Chondrocyte (in vitro differentiated cells): Measurements from ENCODE around the gene FAM107A. TPM values are rescaled to one million over a fixed set of nuclear protein-coding genes. Genes with fewer than 3 reads are reported as not detected.
"Not testable (repeated sequence)": the region's sequence is repeated elsewhere in the genome, so short reads cannot be mapped to it uniquely, and the experiment has no call there.

Experiments
- DNase-seq: peaks from one replicate; pipeline ENCODE4 v3.0.0; 2021; ENCODE audit warnings: mixed read lengths, low spot score
- H3K27ac Mint-ChIP-seq: one replicate; pipeline ENCODE4 v1.8.0; 2021; ENCODE audit warnings: mild to moderate bottlenecking, moderate library complexity, mixed read lengths; ENCODE audit not compliant: unreplicated experiment
- H3K27me3 Mint-ChIP-seq: 2 replicates; pipeline ENCODE4 v1.8.0; 2021; ENCODE audit warnings: low read depth, mixed read lengths
- H3K36me3 Mint-ChIP-seq: 2 replicates; pipeline ENCODE4 v1.8.0; 2021; ENCODE audit warnings: low read depth, mixed read lengths
- H3K4me1 Mint-ChIP-seq: 2 replicates; pipeline ENCODE4 v1.8.0; 2021; ENCODE audit warnings: low read depth, mild to moderate bottlenecking, mixed read lengths
- H3K4me3 Mint-ChIP-seq: one replicate; pipeline ENCODE4 v1.8.0; 2021; ENCODE audit warnings: mild to moderate bottlenecking, moderate library complexity, mixed read lengths; ENCODE audit not compliant: unreplicated experiment
- H3K9me3 Mint-ChIP-seq: 2 replicates; pipeline ENCODE4 v1.8.0; 2021; ENCODE audit warnings: low read depth, mixed read lengths
- CTCF ChIP-seq: fragments of 200-600 bp; sonication (generic); IDR thresholded peaks from 2 replicates; pipeline ENCODE4 v1.5.0; 2021; ENCODE audit warnings: antibody characterized with exemption, mild to moderate bottlenecking, moderate library complexity
- total RNA-seq: library from RNA; stranded (reverse); gene quantifications from 3 replicates; pipeline ENCODE4 v1.2.1, GENCODE V29; 2021

Gene FAM107A
- total RNA-seq, 1 donor from 2014 or later, result not detected

GRCh38 chr3:58531956-58532355 lies 45.2 kb downstream of the FAM107A start:
- no peak overlapping the region for H3K4me3 Mint-ChIP-seq
- H3K4me1 Mint-ChIP-seq, result peaks cover 28% of the 10 kb centered on the region
- no peak for DNase-seq
- H3K36me3 Mint-ChIP-seq, result no peaks in the 10 kb centered on the region
- H3K27me3 Mint-ChIP-seq, result no peaks in the 10 kb centered on the region
- no peak for TF ChIP-seq CTCF
- no peaks in the 10 kb centered on the region for H3K9me3 Mint-ChIP-seq
- H3K27ac Mint-ChIP-seq, result no peak overlapping the region

GRCh38 chr3:58531555-58531954 lies 45.6 kb downstream of the FAM107A start:
- no peaks in the 10 kb centered on the region for H3K27me3 Mint-ChIP-seq
- peaks cover 32% of the 10 kb centered on the region for H3K4me1 Mint-ChIP-seq
- H3K27ac Mint-ChIP-seq, result no peak overlapping the region
- DNase-seq, result no peak
- H3K4me3 Mint-ChIP-seq, result no peak overlapping the region
- H3K36me3 Mint-ChIP-seq, result peaks cover 2% of the 10 kb centered on the region
- no peaks in the 10 kb centered on the region for H3K9me3 Mint-ChIP-seq
- TF ChIP-seq CTCF, result no peak

GRCh38 chr3:58530354-58530865 lies 46.8 kb downstream of the FAM107A start:
- no peak overlapping the region for H3K4me3 Mint-ChIP-seq
- H3K27me3 Mint-ChIP-seq, result no peaks in the 10 kb centered on the region
- H3K36me3 Mint-ChIP-seq, result peaks cover 2% of the 10 kb centered on the region
- no peak for TF ChIP-seq CTCF
- peaks cover 36% of the 10 kb centered on the region for H3K4me1 Mint-ChIP-seq
- H3K27ac Mint-ChIP-seq, result no peak overlapping the region
- no peak for DNase-seq
- no peaks in the 10 kb centered on the region for H3K9me3 Mint-ChIP-seq

GRCh38 chr3:58529516-58530353 lies 47.5 kb downstream of the FAM107A start:
- H3K27me3 Mint-ChIP-seq, result no peaks in the 10 kb centered on the region
- peak; percentile 53 for TF ChIP-seq CTCF
- no peak overlapping the region for H3K27ac Mint-ChIP-seq
- no peak for DNase-seq
- no peak overlapping the region for H3K4me3 Mint-ChIP-seq
- H3K4me1 Mint-ChIP-seq, result peaks cover 36% of the 10 kb centered on the region
- H3K9me3 Mint-ChIP-seq, result no peaks in the 10 kb centered on the region
- peaks cover 2% of the 10 kb centered on the region for H3K36me3 Mint-ChIP-seq

GRCh38 chr3:58528629-58529028 lies 48.6 kb downstream of the FAM107A start:
- TF ChIP-seq CTCF, result no peak
- Mint-ChIP-seq H3K4me3 (no peak overlapping the region), H3K4me1 (peaks cover 36% of the 10 kb centered on the region), H3K9me3 (no peaks in the 10 kb centered on the region), H3K27me3 (no peaks in the 10 kb centered on the region), H3K36me3 (peaks cover 2% of the 10 kb centered on the region), H3K27ac (peak overlapping the region; percentile 66)
- no peak for DNase-seq

GRCh38 chr3:58527440-58527839 lies 49.8 kb downstream of the FAM107A start:
- not testable (repeated sequence) for H3K27ac Mint-ChIP-seq, H3K4me3 Mint-ChIP-seq, H3K27me3 Mint-ChIP-seq, H3K9me3 Mint-ChIP-seq, H3K36me3 Mint-ChIP-seq, DNase-seq
- peaks cover 29% of the 10 kb centered on the region for H3K4me1 Mint-ChIP-seq
